Urinary bladder (tissue), 4 donors: Measurements from ENCODE around the gene GFRA1. TPM values are rescaled to one million over a fixed set of nuclear protein-coding genes. Genes with fewer than 3 reads are reported as not detected.

Experiments used
- DNase-seq: peaks from one replicate; pipeline ENCODE4 v3.0.0-alpha.2; 2015; ENCODE audit errors: extremely low spot score
- H3K27ac ChIP-seq: one replicate; pipeline ENCODE4 v1.5.1; 2013; ENCODE audit warnings: low read depth, mild to moderate bottlenecking, moderate library complexity
- H3K36me3 ChIP-seq: one replicate; pipeline ENCODE4 v1.6.1; 2013; ENCODE audit warnings: mild to moderate bottlenecking, moderate library complexity; ENCODE audit not compliant: insufficient read depth
- H3K4me1 ChIP-seq: one replicate; pipeline ENCODE4 v1.6.1; 2013; ENCODE audit warnings: mild to moderate bottlenecking, moderate library complexity; ENCODE audit not compliant: insufficient read depth
- H3K4me3 ChIP-seq: one replicate; pipeline ENCODE4 v1.5.1; 2013; ENCODE audit warnings: low read depth, low read length
- WGBS: extraction: QIAGEN DNeasy Blood & Tissue Kit; methylation state at CpG from one replicate; pipeline ENCODE4 v1.1.7; 2013; 5-methylcytosine and 5-hydroxymethylcytosine counted together
- polyA plus RNA-seq: library from polyadenylated mRNA; stranded (reverse); fragments of 200-250 nt; gene quantifications from one replicate; pipeline ENCODE4 v1.2.3, GENCODE V29; 2013
- total RNA-seq: library from RNA; depleted of rRNA; stranded (reverse); fragments of >200 nt; gene quantifications from one replicate; pipeline ENCODE4 v1.2.3, GENCODE V29; 2014
- donor health status: healthy with polysubstance abuse.
- donor health status: healthy.

Gene GFRA1
- total and polyA plus RNA-seq, 2 donors = 24.2 to 60.9 TPM

DNA sequence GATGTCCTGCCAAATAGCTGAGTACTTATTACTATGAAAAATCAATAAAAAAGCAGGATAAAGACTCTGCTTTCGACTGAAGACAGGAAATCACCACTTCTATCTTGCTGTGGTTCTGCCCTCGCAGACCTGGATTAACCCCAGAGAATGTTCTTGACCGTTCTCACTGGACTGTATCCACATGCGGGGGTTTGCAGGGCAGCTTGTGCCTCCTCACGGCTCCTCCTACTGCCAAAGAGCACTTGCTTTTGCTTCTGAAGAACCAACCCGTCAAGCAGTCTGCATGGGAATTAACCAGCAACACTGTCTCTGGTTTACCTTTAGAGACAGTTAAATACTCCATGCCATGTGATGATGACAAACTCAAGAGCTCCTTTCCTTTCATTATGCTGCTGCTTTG is 184.0 kb downstream of the GFRA1 start:
- no peak for DNase-seq
- Histone ChIP-seq H3K36me3 (no peaks in the 10 kb centered on the region), H3K27ac (no peak overlapping the region), H3K4me3 (no peak overlapping the region), H3K4me1 (no peaks in the 10 kb centered on the region)
- 64% methylated on average over 6 of the region's 6 CpGs for WGBS

- Histone ChIP-seq H3K4me1 (no peaks in the 10 kb centered on the region), H3K27ac (no peak overlapping the region), H3K4me3 (no peak overlapping the region), H3K36me3 (no peaks in the 10 kb centered on the region)
- DNase-seq = no peak
- 79% methylated on average over 4 of the region's 4 CpGs for WGBS
Observed at GRCh38 chr10:116085323-116085722, 187.7 kb downstream of the GFRA1 start.

DNA sequence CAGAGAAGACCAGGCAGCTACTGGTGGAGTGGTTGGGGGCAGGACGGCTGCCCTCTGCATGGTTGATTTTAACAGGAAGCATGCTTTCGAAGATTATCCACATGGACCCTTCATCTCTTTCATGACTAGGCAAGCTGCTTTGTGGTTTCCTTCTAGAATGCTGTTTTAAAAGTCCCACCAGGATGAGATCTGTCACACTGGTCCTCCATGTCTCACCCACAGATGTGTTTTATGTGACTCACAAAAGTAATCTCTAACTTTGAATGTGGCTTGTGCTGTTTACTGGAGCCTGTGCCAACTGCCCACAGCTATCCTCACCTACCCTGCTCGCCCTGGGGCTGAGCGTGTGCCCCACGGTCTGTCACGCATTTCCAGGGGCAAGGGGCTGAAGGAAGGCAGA is 188.8 kb downstream of the GFRA1 start:
- Histone ChIP-seq H3K4me1 (no peaks in the 10 kb centered on the region), H3K27ac (no peak overlapping the region), H3K4me3 (no peak overlapping the region), H3K36me3 (no peaks in the 10 kb centered on the region)
- no peak for DNase-seq
- WGBS = 89% methylated on average over 6 of the region's 6 CpGs

GRCh38 chr10:116083226-116083762 is 189.7 kb downstream of the GFRA1 start:
- H3K4me3 ChIP-seq = no peak overlapping the region
- no peak overlapping the region for H3K27ac ChIP-seq
- WGBS = 88% methylated on average over 8 of the region's 8 CpGs
- DNase-seq = no peak
- no peaks in the 10 kb centered on the region for H3K4me1 ChIP-seq
- H3K36me3 ChIP-seq = no peaks in the 10 kb centered on the region

DNA sequence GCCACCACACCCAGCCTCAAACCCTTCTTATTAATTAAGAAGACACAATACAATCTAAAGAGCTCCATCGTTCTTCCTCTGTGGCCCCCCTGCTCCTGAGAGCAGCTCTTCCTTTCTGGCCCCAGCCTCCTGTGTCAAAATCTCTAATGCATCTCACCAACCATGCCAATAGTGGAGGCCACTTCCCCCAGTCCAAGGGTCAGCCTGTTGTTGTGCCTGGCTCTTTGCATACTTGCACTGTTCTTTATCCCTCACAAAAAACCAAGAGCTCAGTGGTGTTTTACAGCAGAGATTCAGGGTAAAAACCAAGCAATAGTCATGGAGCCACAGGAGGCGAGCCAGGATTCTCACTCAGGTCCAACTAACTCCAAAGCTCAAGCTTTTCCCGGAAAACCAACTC is 190.2 kb downstream of the GFRA1 start:
- WGBS = 95% methylated on average over 3 of the region's 3 CpGs
- Histone ChIP-seq H3K4me1 (no peaks in the 10 kb centered on the region), H3K4me3 (no peak overlapping the region), H3K36me3 (no peaks in the 10 kb centered on the region), H3K27ac (no peak overlapping the region)
- no peak for DNase-seq

DNA sequence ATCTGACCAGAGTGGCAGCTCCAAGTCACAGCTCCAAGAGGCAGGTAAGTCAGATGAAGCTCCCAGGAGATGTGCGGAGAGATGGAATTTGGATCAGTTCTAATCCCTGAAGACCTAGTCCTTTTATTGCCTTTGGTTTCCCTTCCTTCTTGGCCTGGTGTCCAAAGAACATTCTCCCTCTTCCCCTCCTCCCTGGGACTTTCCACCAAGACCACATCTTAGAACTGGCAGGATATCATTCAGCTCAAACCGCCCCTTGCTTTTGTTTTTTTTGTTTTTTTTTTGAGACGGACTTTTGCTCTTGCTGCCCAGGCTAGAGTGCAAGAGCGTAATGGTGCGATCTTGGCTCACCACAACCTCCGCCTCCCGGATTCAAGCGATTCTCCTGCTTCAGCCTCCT is 190.8 kb downstream of the GFRA1 start:
- no peak overlapping the region for H3K4me3 ChIP-seq
- 85% methylated on average over 8 of the region's 8 CpGs for WGBS
- no peaks in the 10 kb centered on the region for H3K4me1 ChIP-seq
- no peak overlapping the region for H3K27ac ChIP-seq
- no peaks in the 10 kb centered on the region for H3K36me3 ChIP-seq
- no peak for DNase-seq

GRCh38 chr10:116080553-116080952 is 192.5 kb downstream of the GFRA1 start:
- 90% methylated on average over 4 of the region's 4 CpGs for WGBS
- Histone ChIP-seq H3K36me3 (no peaks in the 10 kb centered on the region), H3K4me1 (no peaks in the 10 kb centered on the region), H3K27ac (no peak overlapping the region), H3K4me3 (no peak overlapping the region)
- DNase-seq = no peak

- H3K27ac ChIP-seq = no peak overlapping the region
- H3K4me3 ChIP-seq = no peak overlapping the region
- H3K4me1 ChIP-seq = no peaks in the 10 kb centered on the region
- DNase-seq = no peak
- no peaks in the 10 kb centered on the region for H3K36me3 ChIP-seq
- WGBS = 95% methylated on average over 9 of the region's 9 CpGs
Observed at GRCh38 chr10:116079355-116079754, 193.7 kb downstream of the GFRA1 start.

DNA sequence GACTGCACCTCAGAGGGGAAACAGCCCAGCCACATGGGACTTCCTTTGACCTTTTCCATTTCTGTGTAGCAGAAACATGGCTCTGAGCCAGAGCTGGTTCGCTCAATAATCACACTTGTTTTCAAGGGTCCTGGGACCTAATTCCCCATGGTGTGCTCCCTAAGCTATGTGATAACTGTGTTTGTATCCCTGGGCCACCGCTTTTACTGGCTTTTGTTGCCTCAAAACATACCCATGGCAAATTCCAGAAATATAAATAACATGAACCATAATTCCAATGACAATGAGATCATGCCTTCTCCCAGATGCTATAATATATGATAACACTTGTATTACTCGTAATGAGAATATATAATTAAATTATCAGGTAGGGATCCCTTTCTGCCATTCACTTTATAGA is 196.4 kb downstream of the GFRA1 start:
- Histone ChIP-seq H3K4me1 (no peaks in the 10 kb centered on the region), H3K27ac (no peak overlapping the region), H3K36me3 (no peaks in the 10 kb centered on the region), H3K4me3 (no peak overlapping the region)
- no peak for DNase-seq
- WGBS = 80% methylated on average over 3 of the region's 3 CpGs

GRCh38 chr10:116073510-116073909 is 199.5 kb downstream of the GFRA1 start:
- no peak overlapping the region for H3K4me3 ChIP-seq
- no peaks in the 10 kb centered on the region for H3K36me3 ChIP-seq
- H3K4me1 ChIP-seq = peaks cover 1% of the 10 kb centered on the region
- H3K27ac ChIP-seq = no peak overlapping the region
- WGBS = 87% methylated on average over 7 of the region's 7 CpGs
- no peak for DNase-seq

DNA sequence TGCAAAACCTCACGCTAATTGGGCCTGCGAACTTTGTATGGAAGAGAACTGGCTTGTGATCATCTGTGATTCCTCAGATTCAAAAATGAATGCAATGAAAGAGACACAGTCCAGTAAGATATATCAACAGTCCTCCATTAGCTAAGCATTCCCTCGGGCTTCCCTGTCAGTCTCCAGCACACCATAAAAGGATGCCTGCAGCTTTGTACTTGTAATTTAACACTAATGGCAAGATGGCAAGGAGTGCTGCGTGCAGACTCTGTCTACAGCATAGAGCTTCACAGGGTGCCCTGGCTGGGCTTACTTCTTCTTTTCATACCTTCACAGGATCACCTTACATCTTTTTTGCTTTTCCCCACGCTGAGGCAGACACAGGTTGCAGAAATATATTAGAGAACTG is 200.0 kb downstream of the GFRA1 start:
- DNase-seq = no peak
- Histone ChIP-seq H3K4me3 (no peak overlapping the region), H3K27ac (no peak overlapping the region), H3K36me3 (no peaks in the 10 kb centered on the region), H3K4me1 (peaks cover 1% of the 10 kb centered on the region)
- 68% methylated on average over 5 of the region's 5 CpGs for WGBS

DNA sequence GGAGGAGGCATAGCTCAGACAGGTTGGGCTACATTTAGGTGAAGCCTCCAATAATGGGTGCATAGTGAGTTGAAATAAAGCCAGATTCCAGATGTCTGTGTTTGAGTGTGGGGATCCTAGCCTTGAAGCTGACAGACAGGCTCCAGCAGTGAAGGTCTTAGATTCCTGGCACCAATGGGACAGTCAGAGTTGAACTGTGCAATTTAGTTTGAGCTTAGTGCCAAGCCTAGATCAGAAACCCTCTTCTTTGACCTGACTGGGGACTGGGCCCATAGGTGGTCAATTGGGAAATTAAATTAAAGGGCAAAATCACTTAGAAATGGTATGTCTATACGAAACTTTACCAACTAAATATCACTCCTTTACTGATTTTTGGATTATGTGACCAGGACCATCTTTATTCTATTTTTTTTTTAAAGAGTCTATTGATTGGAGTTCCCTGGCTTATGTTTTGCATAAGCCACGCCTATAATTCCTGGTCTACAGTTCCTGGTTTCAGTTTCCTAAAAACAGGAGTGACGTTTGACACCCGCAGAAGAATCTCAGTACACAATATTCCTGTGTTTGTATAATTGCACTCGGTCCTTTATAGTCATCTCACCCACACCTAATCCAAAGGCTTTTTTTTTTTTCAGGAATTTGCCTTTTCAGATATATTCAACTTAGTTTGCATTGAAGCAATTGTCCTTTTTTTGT is 201.4 kb downstream of the GFRA1 start:
- Histone ChIP-seq H3K4me1 (peaks cover 1% of the 10 kb centered on the region), H3K36me3 (no peaks in the 10 kb centered on the region), H3K27ac (no peak overlapping the region), H3K4me3 (no peak overlapping the region)
- no peak for DNase-seq
- WGBS = 93% methylated on average over 5 of the region's 5 CpGs

DNA sequence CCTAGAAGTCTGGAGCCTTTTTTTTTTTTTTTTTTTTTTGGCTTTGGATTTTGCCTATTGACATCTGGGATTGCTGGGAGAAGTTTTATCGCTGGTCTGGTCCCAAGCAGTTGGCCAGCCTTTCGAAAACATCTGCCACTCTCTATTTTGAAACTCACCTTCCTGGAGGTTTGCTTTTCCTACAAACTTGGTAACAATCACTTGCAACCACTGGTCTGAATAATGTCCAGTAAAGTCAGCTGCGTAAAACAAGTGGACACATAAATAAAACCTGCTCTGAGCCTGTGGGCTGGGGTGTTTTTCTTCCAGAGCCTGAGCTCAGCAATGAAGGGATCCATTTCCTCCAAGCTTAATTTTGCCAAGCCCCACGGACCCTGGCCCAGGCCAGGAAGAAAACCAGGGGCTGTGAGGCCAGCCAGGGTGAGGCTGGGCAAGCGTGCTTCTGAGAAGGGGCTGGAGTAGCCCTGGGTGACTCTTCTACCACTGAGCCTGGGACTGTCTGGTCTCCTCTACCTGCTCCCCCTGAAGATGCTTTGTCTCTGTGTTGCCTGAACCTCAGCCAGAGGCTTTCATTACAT is 202.2 kb downstream of the GFRA1 start:
- Histone ChIP-seq H3K4me3 (no peak overlapping the region), H3K4me1 (peaks cover 1% of the 10 kb centered on the region), H3K27ac (no peak overlapping the region), H3K36me3 (no peaks in the 10 kb centered on the region)
- DNase-seq = no peak
- 71% methylated on average over 5 of the region's 5 CpGs for WGBS

- Histone ChIP-seq H3K4me1 (peaks cover 1% of the 10 kb centered on the region), H3K36me3 (no peaks in the 10 kb centered on the region), H3K4me3 (no peak overlapping the region), H3K27ac (no peak overlapping the region)
- WGBS = 19% methylated on average over 5 of the region's 5 CpGs
- DNase-seq = peak; percentile 29
Observed at GRCh38 chr10:116069856-116070255, 203.2 kb downstream of the GFRA1 start.
